Psoas muscle (tissue), 8 donors: ENCODE measurements around the gene STOML1. TPM values are rescaled to one million over a fixed set of nuclear protein-coding genes. Genes with fewer than 3 reads are reported as not detected.

Experiments used
- ATAC-seq, 4 donors: fragments of 200-7000 bp; cut with Tn5 transposase; one replicate each; pipeline ENCODE4 v1.9.1; 2020; ENCODE audit warnings: moderate library complexity in 3 of 4, mild to moderate bottlenecking in 2 of 4
- DNase-seq, 2 donors: peaks; one replicate each; pipeline ENCODE4 v3.0.0-alpha.2; 2020
- H3K27ac ChIP-seq: fragments of 200-600 bp; one replicate; pipeline ENCODE4 v1.8.0; 2022
- H3K27me3 ChIP-seq, 3 donors: fragments of 200-600 bp in 1 of 3; one replicate each; pipeline versions ENCODE4 v1.6.1 to v1.8.0; 2013 to 2022; ENCODE audit warnings: low read length in 2 of 3, mild to moderate bottlenecking in 2 of 3, moderate library complexity in 1 of 3; ENCODE audit not compliant: insufficient read depth in 3 of 3
- H3K36me3 ChIP-seq, 2 donors: fragments of 200-600 bp in 1 of 2; one replicate each; pipeline versions ENCODE4 v1.6.1 to v1.8.0; 2013 to 2022; ENCODE audit warnings: low read depth in 1 of 2, mild to moderate bottlenecking in 1 of 2, moderate library complexity in 1 of 2; ENCODE audit not compliant: insufficient read depth in 1 of 2
- H3K4me1 ChIP-seq: fragments of 200-600 bp; one replicate; pipeline ENCODE4 v1.8.0; 2022
- H3K4me3 ChIP-seq: fragments of 200-600 bp; one replicate; pipeline ENCODE4 v1.8.0; 2022; ENCODE audit warnings: mild to moderate bottlenecking
- H3K9me3 ChIP-seq: fragments of 200-600 bp; one replicate; pipeline ENCODE4 v1.8.0; 2022
- CTCF ChIP-seq: fragments of 200-600 bp; IDR thresholded peaks from one replicate; pipeline ENCODE4 v1.8.0; 2022; ENCODE audit warnings: antibody characterized with exemption
- WGBS, 3 donors: extraction: QIAGEN DNeasy Blood & Tissue Kit; methylation state at CpG; one replicate each; pipeline versions ENCODE4 v1.1.6 to v1.1.7; 2013; 5-methylcytosine and 5-hydroxymethylcytosine counted together
- intact Hi-C, 2 donors: fragments of 100-400 bp; cut with DNase I; formaldehyde crosslinking; loops; one replicate each; pipeline versions ENCODE4 v1.11.0 to v1.14.2; 2022
- polyA plus RNA-seq, 3 donors: library from polyadenylated mRNA; stranded (reverse); fragments of 200-250 nt; gene quantifications; one replicate each; pipeline ENCODE4 v1.2.3, GENCODE V29; 2013
- total RNA-seq, 4 donors: library from RNA; stranded (reverse); fragmentation: NEBNext Ultra II Directional in 2 of 4; extraction: Animal tissue kit (Norgen Biotek cat#: 25700) in 2 of 4; gene quantifications; one replicate each; pipeline versions ENCODE4 v1.2.1 to v1.2.4, GENCODE V29; 2021 to 2023
- donor health status: healthy with polysubstance abuse.
- donor health status: DM: no; HTN: no; CAD: no; lungs with moderate emphysema.
- donor health status: Bipolar disorder and iron deficiency.
- donor health status: healthy.
- donor health status: DM: yes; HTN: yes; CAD: no.
- donor health status: DM: no; HTN: no; CAD: no.
- donor health status: DM: no; HTN: no; CAD: no.
- donor health status: DM: yes; HTN: yes; CAD: no.

The STOML1 gene
- total and polyA plus RNA-seq, 7 donors = 18.3 to 34.4 (median 24.4) TPM

GRCh38 chr15:74028646-74029045 is 36.6 kb upstream of the STOML1 start:
- H3K27me3 ChIP-seq = no peaks in the 10 kb centered on the region
- WGBS, 3 donors = 60 to 63% (median 62%) methylated on average over 3 of the region's 3 CpGs
- H3K36me3 ChIP-seq = peaks cover 0 to 61% of the 10 kb centered on the region in 2 donors
- no peak overlapping the region for H3K27ac ChIP-seq
- no peak overlapping the region for H3K4me3 ChIP-seq
- TF ChIP-seq CTCF = no peak
- DNase-seq (no peak), ATAC-seq (no peak)
- intact Hi-C loops = no loop called here
- H3K4me1 ChIP-seq = no peaks in the 10 kb centered on the region
- H3K9me3 ChIP-seq = no peaks in the 10 kb centered on the region

GRCh38 chr15:74027688-74028087 is 35.6 kb upstream of the STOML1 start:
- no peaks in the 10 kb centered on the region for H3K9me3 ChIP-seq
- 46 to 61% (median 60%) methylated on average over 3 of the region's 3 CpGs for WGBS, 3 donors
- no peaks in the 10 kb centered on the region for H3K4me1 ChIP-seq
- H3K4me3 ChIP-seq = no peak overlapping the region
- DNase-seq (no peak), ATAC-seq (no peak)
- no peak for TF ChIP-seq CTCF
- no peak overlapping the region for H3K27ac ChIP-seq
- no peaks in the 10 kb centered on the region for H3K27me3 ChIP-seq
- H3K36me3 ChIP-seq = peaks cover 3 to 61% of the 10 kb centered on the region in 2 donors
- intact Hi-C loops = no loop called here

- intact Hi-C loops = no loop called here
- WGBS, 3 donors = 27 to 34% (median 28%) methylated on average over 5 of the region's 5 CpGs
- no peak for DNase-seq
- TF ChIP-seq CTCF = no peak
- Histone ChIP-seq H3K4me3 (no peak overlapping the region), H3K27me3 (no peaks in the 10 kb centered on the region), H3K4me1 (no peaks in the 10 kb centered on the region), H3K36me3 (peaks cover 5 to 58% of the 10 kb centered on the region in 2 donors), H3K9me3 (no peaks in the 10 kb centered on the region), H3K27ac (no peak overlapping the region)
- peak in 1 of 4 donors; percentile 50 for ATAC-seq
Measured at GRCh38 chr15:74025436-74025835, 33.3 kb upstream of the STOML1 start.

GRCh38 chr15:74024687-74025086 is 32.6 kb upstream of the STOML1 start:
- no peaks in the 10 kb centered on the region for H3K4me1 ChIP-seq
- no peaks in the 10 kb centered on the region for H3K27me3 ChIP-seq
- H3K4me3 ChIP-seq = no peak overlapping the region
- intact Hi-C loops = no loop called here
- no peaks in the 10 kb centered on the region for H3K9me3 ChIP-seq
- WGBS, 3 donors = 40 to 86% (median 55%) methylated on average over 2 of the region's 2 CpGs
- H3K36me3 ChIP-seq = peaks cover 5 to 58% of the 10 kb centered on the region in 2 donors
- DNase-seq (no peak), ATAC-seq (no peak)
- no peak for TF ChIP-seq CTCF
- no peak overlapping the region for H3K27ac ChIP-seq

- Histone ChIP-seq H3K27me3 (no peaks in the 10 kb centered on the region), H3K9me3 (no peaks in the 10 kb centered on the region), H3K36me3 (peaks cover 5 to 53% of the 10 kb centered on the region in 2 donors), H3K27ac (no peak overlapping the region), H3K4me1 (no peaks in the 10 kb centered on the region), H3K4me3 (no peak overlapping the region)
- WGBS, 3 donors = 95% methylated on average over 66 of the region's 66 CpGs
- TF ChIP-seq CTCF = no peak
- intact Hi-C loops = no loop called here
- no peak for ATAC-seq
- no peak for DNase-seq
Measured at GRCh38 chr15:74022706-74023470, 30.8 kb upstream of the STOML1 start.
